OCI-LY7 (cell line): ENCODE measurements around the gene CCDC57. TPM values are rescaled to one million over a fixed set of nuclear protein-coding genes. Genes with fewer than 3 reads are reported as not detected.

Source experiments
- BruUV-seq: library from RNA; stranded (reverse); fragments of 400-500 nt; replicated peaks from 2 replicates; lab custom pipeline; 2021; lab: Mats Ljungman, UMichigan
- CTCF ChIA-PET: fragments of 300-600 bp; sonication (Branson Sonifier 250); formaldehyde crosslinking; loops from one replicate; lab custom pipeline; 2022; ENCODE audit warnings: antibody characterized with exemption; ENCODE audit not compliant: unreplicated experiment; lab: Charles Lee
- POLR2A ChIA-PET: fragments of 300-600 bp; sonication (Branson Sonifier 250); formaldehyde crosslinking; loops from one replicate; lab custom pipeline; 2022; ENCODE audit warnings: antibody characterized with exemption; lab: Charles Lee
- DNase-seq: peaks from one replicate; pipeline ENCODE4 v3.0.0-alpha.2; 2015; ENCODE audit warnings: low spot score
- H2AFZ ChIP-seq: fragments of 200-600 bp; sonication (generic), shearing (Covaris generic); 2 replicates; pipeline ENCODE4 v1.6.1; 2014; ENCODE audit warnings: mild to moderate bottlenecking, antibody characterized with exemption, low read length, moderate library complexity
- H3K27ac ChIP-seq: fragments of 200-600 bp; sonication (generic); 2 replicates; pipeline ENCODE4 v1.5.1; 2014; ENCODE audit warnings: mixed run types, low read depth, mild to moderate bottlenecking, moderate library complexity, low read length, inconsistent platforms; ENCODE audit not compliant: poor library complexity, severe bottlenecking
- H3K36me3 ChIP-seq: fragments of 200-600 bp; sonication (generic); 2 replicates; pipeline ENCODE4 v1.6.1; 2014; ENCODE audit warnings: mild to moderate bottlenecking, antibody characterized with exemption, low read length, moderate library complexity, mixed read lengths; ENCODE audit not compliant: insufficient read depth
- H3K4me1 ChIP-seq: fragments of 200-600 bp; sonication (generic); 2 replicates; pipeline ENCODE4 v1.5.1; 2014; ENCODE audit warnings: mild to moderate bottlenecking, low read length; ENCODE audit not compliant: insufficient read depth, poor library complexity, severe bottlenecking
- H3K4me2 ChIP-seq: fragments of 200-600 bp; sonication (generic); 2 replicates; pipeline ENCODE4 v1.6.1; 2014; ENCODE audit warnings: mild to moderate bottlenecking, low read length
- H3K4me3 ChIP-seq: fragments of 200-600 bp; sonication (generic); 2 replicates; pipeline ENCODE4 v1.5.1; 2014; ENCODE audit warnings: mild to moderate bottlenecking, low read depth, low read length; ENCODE audit not compliant: poor library complexity, severe bottlenecking
- H3K79me2 ChIP-seq: fragments of 200-600 bp; sonication (generic); 2 replicates; pipeline ENCODE4 v1.6.1; 2016; ENCODE audit warnings: low read depth, mild to moderate bottlenecking, low read length, moderate library complexity, mixed read lengths; ENCODE audit not compliant: insufficient read depth
- H3K9me2 ChIP-seq: fragments of 200-600 bp; sonication (generic); 2 replicates; pipeline ENCODE4 v1.6.1; 2016; ENCODE audit warnings: mild to moderate bottlenecking, low read length, mixed read lengths; ENCODE audit not compliant: insufficient read depth
- H3K9me3 ChIP-seq: fragments of 200-600 bp; sonication (generic); 2 replicates; pipeline ENCODE4 v1.6.1; 2014; ENCODE audit warnings: mild to moderate bottlenecking, mixed run types, low read length, mixed read lengths
- H4K20me1 ChIP-seq: fragments of 200-600 bp; sonication (generic); 2 replicates; pipeline ENCODE4 v1.6.1; 2014; ENCODE audit warnings: mild to moderate bottlenecking, antibody characterized with exemption, low read length, moderate library complexity, mixed read lengths; ENCODE audit not compliant: insufficient read depth
- EZH2phosphoT487 ChIP-seq: fragments of 200-600 bp; sonication (generic); IDR thresholded peaks from 2 replicates; pipeline ENCODE4 v1.6.1; 2018; ENCODE audit warnings: low read depth, borderline replicate concordance, mild to moderate bottlenecking, mixed run types, antibody characterized with exemption, low read length, moderate library complexity, mixed read lengths
- intact Hi-C: fragments of 100-400 bp; cut with micrococcal nuclease; formaldehyde crosslinking; loops from one replicate; pipeline ENCODE4 v1.10.0; 2022; ENCODE audit not compliant: unreplicated experiment
- total RNA-seq, 2 experiments: library from RNA; depleted of rRNA in 1 of 2; stranded (reverse); fragments of >200 nt in 1 of 2; shearing (Covaris generic) in 1 of 2; gene quantifications; 2 replicates each; pipeline ENCODE4 v1.2.3, GENCODE V29; 2014 to 2022
- TF ChIP-seq, protein P1 (sequence below): fragments of 200-600 bp; sonication (generic); conservative IDR thresholded peaks from 2 replicates; pipeline ENCODE4 v1.5.1; 2014; ENCODE audit warnings: mild to moderate bottlenecking, antibody characterized with exemption, low read length, moderate library complexity, mixed read lengths

The CCDC57 gene
- total RNA-seq, 2 experiments from 2014 or later: 34.5 to 58.7 TPM

DNA sequence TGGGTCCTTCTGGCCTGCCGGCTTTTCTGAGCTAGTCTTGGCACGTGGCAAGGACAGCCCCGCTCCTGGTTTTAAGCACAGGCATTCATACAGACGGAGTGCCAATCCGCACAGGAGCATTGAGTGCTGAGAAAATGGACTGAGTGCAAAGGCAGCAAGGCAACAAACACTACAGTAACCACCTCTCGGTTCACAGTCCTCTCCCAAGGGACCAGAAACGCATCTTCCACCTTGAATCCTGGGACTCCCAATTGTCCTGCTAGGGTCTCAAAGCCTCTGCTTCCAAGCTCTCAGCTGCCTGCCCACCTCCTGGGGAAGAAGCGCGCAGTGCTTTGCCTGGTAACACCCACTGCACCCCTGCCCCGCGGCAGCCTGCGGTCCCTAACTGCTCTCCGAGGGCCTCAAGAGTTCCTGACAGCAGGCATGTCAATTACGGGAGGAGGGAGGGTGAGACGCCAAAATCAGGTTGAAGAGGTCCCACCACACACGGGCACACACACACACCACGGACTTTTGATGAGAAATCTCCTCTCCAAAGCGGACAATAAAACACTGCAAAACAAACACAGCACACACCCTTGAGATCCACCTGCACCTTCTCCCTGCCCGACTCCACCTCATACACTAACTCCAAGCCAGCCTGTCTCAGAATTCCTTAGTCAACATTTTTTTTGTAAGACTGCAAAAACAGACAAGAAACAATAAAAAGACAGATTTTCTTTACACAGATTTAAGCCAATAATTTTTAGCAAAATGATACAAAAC, 31.2 kb upstream of the CCDC57 start:
- H3K79me2 ChIP-seq: no peaks in the 10 kb centered on the region
- H3K4me1 ChIP-seq: no peaks in the 10 kb centered on the region
- H3K9me3 ChIP-seq: no peaks in the 10 kb centered on the region
- no peak overlapping the region for H3K4me2 ChIP-seq
- H4K20me1 ChIP-seq: no peaks in the 10 kb centered on the region
- H2AFZ ChIP-seq: no peak overlapping the region
- no peak overlapping the region for H3K27ac ChIP-seq
- no peak for DNase-seq
- no peak overlapping the region for H3K4me3 ChIP-seq
- intact Hi-C loops: no loop called here
- TF ChIP-seq, protein P1, sequence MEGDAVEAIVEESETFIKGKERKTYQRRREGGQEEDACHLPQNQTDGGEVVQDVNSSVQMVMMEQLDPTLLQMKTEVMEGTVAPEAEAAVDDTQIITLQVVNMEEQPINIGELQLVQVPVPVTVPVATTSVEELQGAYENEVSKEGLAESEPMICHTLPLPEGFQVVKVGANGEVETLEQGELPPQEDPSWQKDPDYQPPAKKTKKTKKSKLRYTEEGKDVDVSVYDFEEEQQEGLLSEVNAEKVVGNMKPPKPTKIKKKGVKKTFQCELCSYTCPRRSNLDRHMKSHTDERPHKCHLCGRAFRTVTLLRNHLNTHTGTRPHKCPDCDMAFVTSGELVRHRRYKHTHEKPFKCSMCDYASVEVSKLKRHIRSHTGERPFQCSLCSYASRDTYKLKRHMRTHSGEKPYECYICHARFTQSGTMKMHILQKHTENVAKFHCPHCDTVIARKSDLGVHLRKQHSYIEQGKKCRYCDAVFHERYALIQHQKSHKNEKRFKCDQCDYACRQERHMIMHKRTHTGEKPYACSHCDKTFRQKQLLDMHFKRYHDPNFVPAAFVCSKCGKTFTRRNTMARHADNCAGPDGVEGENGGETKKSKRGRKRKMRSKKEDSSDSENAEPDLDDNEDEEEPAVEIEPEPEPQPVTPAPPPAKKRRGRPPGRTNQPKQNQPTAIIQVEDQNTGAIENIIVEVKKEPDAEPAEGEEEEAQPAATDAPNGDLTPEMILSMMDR: no peak
- TF ChIP-seq EZH2phosphoT487: no peak
- ChIA-PET POLR2A (no interaction called here), CTCF (no interaction called here)
- H3K36me3 ChIP-seq: peaks cover 66% of the 10 kb centered on the region
- no peaks in the 10 kb centered on the region for H3K9me2 ChIP-seq
- BruUV-seq: TSS peak; percentile 43

DNA sequence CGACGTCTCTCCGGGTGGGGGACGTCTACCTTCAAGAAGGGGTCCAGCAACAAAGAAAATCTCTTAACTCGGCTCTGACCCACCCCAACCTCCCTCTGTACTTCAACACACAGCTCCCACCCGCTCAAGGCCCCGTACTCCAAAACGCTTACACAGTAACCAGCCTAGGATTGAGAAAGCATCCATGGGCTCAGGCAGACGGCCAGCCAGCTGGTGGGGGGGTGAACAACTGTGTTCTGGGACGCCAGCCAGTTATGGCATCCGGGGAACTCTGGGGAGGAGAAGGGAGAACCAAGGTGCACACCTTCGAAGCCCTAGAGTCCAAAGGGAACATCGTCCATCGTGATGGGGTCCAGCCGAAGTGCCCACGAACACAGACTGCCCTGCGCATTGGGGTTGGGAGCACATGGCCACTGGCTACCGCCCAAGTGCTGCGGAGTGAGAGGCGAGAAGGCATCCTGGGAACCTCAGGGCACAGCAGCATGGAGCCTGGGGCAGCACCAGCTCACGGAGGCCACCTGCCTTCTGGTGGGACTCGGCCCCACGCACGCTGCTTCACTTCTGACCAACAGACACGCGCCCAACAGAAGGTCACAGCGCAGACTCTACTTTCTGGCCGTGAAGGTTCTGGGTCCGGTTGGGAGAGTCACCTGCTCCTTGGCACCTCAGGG, 30.5 kb upstream of the CCDC57 start:
- BruUV-seq: no TSS peak
- ChIA-PET POLR2A (no interaction called here), CTCF (no interaction called here)
- Histone ChIP-seq H4K20me1 (no peaks in the 10 kb centered on the region), H3K27ac (no peak overlapping the region), H2AFZ (no peak overlapping the region), H3K9me3 (no peaks in the 10 kb centered on the region), H3K36me3 (peaks cover 59% of the 10 kb centered on the region), H3K4me3 (no peak overlapping the region), H3K4me1 (no peaks in the 10 kb centered on the region), H3K9me2 (no peaks in the 10 kb centered on the region), H3K4me2 (no peak overlapping the region), H3K79me2 (no peaks in the 10 kb centered on the region)
- TF ChIP-seq, protein P1: no peak
- no peak for TF ChIP-seq EZH2phosphoT487
- DNase-seq: no peak
- intact Hi-C loops: no loop called here

DNA sequence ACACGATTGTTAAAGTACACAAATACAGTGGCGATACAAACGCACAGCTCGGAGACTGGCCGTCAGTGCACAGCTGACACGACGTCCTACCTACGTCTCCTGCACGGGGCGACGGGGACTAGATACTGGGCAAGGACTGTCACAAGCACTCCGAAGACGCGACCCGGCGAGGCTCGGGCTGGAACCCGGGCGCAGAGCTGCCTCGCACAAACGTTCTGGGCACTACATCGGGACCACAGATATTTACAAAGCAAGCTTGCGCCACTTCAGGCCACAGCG, 30.0 kb upstream of the CCDC57 start:
- H3K9me2 ChIP-seq: no peaks in the 10 kb centered on the region
- intact Hi-C loops: no loop called here
- no peak overlapping the region for H2AFZ ChIP-seq
- no peak for TF ChIP-seq EZH2phosphoT487
- no peak overlapping the region for H3K4me2 ChIP-seq
- H3K79me2 ChIP-seq: no peaks in the 10 kb centered on the region
- no TSS peak for BruUV-seq
- CTCF ChIA-PET: no interaction called here
- H3K9me3 ChIP-seq: no peaks in the 10 kb centered on the region
- no peak for DNase-seq
- H3K4me3 ChIP-seq: no peak overlapping the region
- POLR2A ChIA-PET: no interaction called here
- H3K27ac ChIP-seq: no peak overlapping the region
- no peaks in the 10 kb centered on the region for H4K20me1 ChIP-seq
- H3K36me3 ChIP-seq: peaks cover 54% of the 10 kb centered on the region
- H3K4me1 ChIP-seq: no peaks in the 10 kb centered on the region
